Osteocyte (in vitro differentiated cells): ENCODE results near the gene BSDC1. TPM values are rescaled to one million over a fixed set of nuclear protein-coding genes. Genes with fewer than 3 reads are reported as not detected.

Experiments used
- DNase-seq: peaks from one replicate; pipeline ENCODE4 v3.0.0; 2021; ENCODE audit warnings: mixed read lengths; ENCODE audit not compliant: unreplicated experiment; ENCODE audit errors: extremely low spot score
- H3K27ac Mint-ChIP-seq: one replicate; pipeline ENCODE4 v1.8.0; 2021; ENCODE audit warnings: mild to moderate bottlenecking, mixed read lengths; ENCODE audit not compliant: unreplicated experiment
- H3K27me3 Mint-ChIP-seq: one replicate; pipeline ENCODE4 v1.8.0; 2021; ENCODE audit warnings: mixed read lengths; ENCODE audit not compliant: unreplicated experiment
- H3K36me3 Mint-ChIP-seq: one replicate; pipeline ENCODE4 v1.8.0; 2021; ENCODE audit warnings: mixed read lengths; ENCODE audit not compliant: unreplicated experiment
- H3K4me1 Mint-ChIP-seq: one replicate; pipeline ENCODE4 v1.8.0; 2021; ENCODE audit warnings: mixed read lengths; ENCODE audit not compliant: unreplicated experiment
- H3K4me3 Mint-ChIP-seq: one replicate; pipeline ENCODE4 v1.8.0; 2021; ENCODE audit warnings: mild to moderate bottlenecking, moderate library complexity, mixed read lengths; ENCODE audit not compliant: unreplicated experiment
- H3K9me3 Mint-ChIP-seq: one replicate; pipeline ENCODE4 v1.8.0; 2021; ENCODE audit warnings: mixed read lengths; ENCODE audit not compliant: unreplicated experiment
- total RNA-seq: library from RNA; stranded (reverse); gene quantifications from 2 replicates; pipeline ENCODE4 v1.2.1, GENCODE V29; 2021
- TF ChIP-seq, protein P1 (sequence below): fragments of 200-600 bp; sonication (generic); IDR thresholded peaks from 2 replicates; pipeline ENCODE4 v1.5.0; 2021; ENCODE audit warnings: antibody characterized with exemption, mild to moderate bottlenecking, moderate library complexity

Gene BSDC1
- total RNA-seq, 1 donor from 2014 or later: 77.4 TPM

DNA sequence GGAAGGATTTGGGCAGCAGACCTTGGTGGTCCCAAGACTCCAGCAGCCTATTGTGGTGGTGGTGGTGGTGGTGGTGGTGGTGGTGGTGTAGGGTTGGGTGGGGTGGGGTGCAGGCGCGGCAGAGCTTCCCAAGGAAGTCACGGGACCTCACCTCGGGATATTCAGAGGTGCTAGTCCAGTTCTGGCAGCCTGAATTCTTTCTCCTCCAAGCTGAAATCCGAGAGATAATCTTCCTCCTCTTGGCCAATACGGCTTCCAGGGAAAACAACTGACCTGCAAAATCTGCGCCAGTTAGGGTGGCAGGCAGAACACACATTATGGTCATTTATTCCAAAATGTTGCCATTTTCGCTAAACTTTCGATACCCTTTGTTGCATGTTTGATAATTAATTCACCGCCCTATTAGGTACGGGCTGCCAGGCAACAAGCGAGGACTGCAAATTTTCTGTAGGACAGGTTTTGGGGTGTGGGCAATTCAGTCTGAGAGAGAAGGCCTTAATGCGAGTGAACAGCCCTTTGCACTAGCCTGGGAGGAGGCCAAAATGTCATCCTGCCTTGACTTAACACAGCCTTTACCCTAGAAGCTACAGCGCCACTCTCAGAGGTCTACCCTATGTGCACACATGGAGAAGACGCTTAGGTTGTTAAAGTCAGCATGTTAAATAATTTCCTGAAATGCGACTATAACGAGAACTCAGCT lies 33.2 kb upstream of the BSDC1 start:
- Mint-ChIP-seq H3K27me3 (peaks cover 32% of the 10 kb centered on the region), H3K36me3 (no peaks in the 10 kb centered on the region), H3K9me3 (no peaks in the 10 kb centered on the region), H3K27ac (no peak overlapping the region), H3K4me1 (no peaks in the 10 kb centered on the region), H3K4me3 (no peak overlapping the region)
- TF ChIP-seq, protein P1, sequence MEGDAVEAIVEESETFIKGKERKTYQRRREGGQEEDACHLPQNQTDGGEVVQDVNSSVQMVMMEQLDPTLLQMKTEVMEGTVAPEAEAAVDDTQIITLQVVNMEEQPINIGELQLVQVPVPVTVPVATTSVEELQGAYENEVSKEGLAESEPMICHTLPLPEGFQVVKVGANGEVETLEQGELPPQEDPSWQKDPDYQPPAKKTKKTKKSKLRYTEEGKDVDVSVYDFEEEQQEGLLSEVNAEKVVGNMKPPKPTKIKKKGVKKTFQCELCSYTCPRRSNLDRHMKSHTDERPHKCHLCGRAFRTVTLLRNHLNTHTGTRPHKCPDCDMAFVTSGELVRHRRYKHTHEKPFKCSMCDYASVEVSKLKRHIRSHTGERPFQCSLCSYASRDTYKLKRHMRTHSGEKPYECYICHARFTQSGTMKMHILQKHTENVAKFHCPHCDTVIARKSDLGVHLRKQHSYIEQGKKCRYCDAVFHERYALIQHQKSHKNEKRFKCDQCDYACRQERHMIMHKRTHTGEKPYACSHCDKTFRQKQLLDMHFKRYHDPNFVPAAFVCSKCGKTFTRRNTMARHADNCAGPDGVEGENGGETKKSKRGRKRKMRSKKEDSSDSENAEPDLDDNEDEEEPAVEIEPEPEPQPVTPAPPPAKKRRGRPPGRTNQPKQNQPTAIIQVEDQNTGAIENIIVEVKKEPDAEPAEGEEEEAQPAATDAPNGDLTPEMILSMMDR: no peak
- no peak for DNase-seq

DNA sequence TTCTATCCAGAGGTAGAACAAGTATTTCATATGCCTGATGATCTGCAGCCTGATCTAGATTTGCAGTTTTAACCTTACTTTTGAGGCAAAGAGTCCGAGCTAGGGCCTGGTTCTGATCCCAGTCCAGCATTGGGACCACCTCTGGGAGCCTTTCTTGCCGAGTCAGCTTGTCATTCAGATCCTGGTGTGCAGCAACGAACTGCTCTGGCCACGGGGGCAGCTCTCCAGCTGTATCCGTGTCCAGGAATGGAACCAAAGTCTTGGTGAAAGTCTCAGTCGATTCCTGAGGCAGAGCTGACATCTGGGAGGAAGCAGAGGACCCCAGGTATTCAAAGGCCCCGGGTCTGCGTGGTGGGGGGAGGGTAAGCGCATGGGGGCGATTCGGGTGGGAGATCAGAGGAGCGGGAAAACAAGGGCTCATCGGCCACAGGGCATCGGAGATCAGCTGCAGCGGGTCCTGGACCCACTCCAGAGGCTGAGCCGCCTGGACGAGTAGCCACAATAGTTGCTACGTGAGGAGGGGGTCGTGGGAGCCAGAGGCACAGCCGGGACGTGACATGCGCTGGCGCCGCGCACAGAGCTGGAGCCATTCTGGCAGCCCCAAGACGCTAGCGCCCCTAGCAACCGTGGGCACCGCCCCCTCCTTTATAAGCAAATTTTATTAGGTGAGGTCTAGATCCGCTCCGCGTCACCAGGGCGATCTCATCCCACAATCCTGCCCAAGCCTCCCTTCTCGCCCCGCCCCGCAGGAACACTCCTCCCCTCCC lies 32.4 kb upstream of the BSDC1 start:
- no peaks in the 10 kb centered on the region for H3K4me1 Mint-ChIP-seq
- H3K36me3 Mint-ChIP-seq: no peaks in the 10 kb centered on the region
- no peak overlapping the region for H3K4me3 Mint-ChIP-seq
- no peak for DNase-seq
- no peak overlapping the region for H3K27ac Mint-ChIP-seq
- TF ChIP-seq, protein P1: no peak
- H3K9me3 Mint-ChIP-seq: no peaks in the 10 kb centered on the region
- H3K27me3 Mint-ChIP-seq: peaks cover 34% of the 10 kb centered on the region

DNA sequence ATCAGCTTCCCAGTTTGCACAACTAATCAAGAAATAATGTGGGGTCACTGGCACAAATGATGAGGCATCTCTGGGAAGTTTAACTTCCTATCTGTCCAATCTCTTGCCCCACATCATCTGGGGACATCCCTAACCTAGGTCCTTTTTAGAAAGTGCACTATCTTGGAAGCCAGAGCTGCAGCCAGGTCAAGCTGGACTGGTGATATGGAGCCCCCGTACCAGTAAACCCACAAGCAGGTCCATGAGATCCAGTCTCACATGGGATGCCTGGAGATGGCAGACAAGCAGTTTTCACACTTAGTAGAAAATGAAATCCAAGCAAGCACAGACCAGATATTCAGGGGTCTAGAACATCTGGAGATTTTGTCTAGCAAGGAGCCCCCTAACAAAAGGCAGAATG lies 27.5 kb upstream of the BSDC1 start:
- Mint-ChIP-seq H3K36me3 (no peaks in the 10 kb centered on the region), H3K9me3 (no peaks in the 10 kb centered on the region)

DNA sequence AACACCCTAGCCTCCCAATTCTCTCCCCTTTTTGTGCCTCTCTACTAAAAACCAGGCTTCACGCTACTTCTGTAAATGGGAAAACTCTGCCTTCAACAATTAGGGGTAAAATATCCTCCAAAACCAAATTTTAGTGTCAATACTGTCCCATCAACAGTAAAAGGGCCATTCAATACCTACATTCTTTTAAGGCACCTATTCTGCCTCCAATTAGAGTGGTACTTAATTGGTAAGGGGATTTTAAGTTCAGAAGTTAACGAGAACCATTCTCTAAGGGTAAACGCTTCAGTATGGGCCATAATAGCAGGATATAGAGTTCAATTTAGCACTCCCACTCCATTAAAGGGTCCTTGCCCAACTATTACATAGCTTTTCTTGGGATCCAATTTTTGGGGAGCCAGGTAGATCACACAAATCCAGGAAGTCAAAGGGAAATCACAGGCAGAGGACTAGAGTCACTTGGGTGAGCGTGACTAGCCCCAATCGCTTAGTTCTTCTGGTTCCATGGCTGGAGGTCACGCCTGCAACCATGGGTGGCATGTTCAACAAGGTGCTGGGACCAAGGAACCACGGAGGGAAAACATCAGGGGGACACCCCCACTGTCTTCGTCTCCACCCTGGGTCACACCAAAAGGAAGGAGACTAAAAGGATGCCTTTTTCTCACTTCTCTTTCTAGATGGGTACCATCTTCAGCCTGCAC lies 20.1 kb upstream of the BSDC1 start:
- Mint-ChIP-seq H3K36me3 (no peaks in the 10 kb centered on the region), H3K4me1 (peaks cover 10% of the 10 kb centered on the region), H3K27ac (no peak overlapping the region), H3K9me3 (peaks cover 15% of the 10 kb centered on the region), H3K4me3 (no peak overlapping the region), H3K27me3 (peaks cover 32% of the 10 kb centered on the region)
- DNase-seq: no peak
- TF ChIP-seq, protein P1: no peak

More for the DNA sequence above, 27.5 kb upstream of the BSDC1 start:
- Mint-ChIP-seq H3K27ac (no peak overlapping the region), H3K27me3 (peaks cover 48% of the 10 kb centered on the region), H3K4me3 (no peak overlapping the region), H3K4me1 (no peaks in the 10 kb centered on the region)
- TF ChIP-seq, protein P1: no peak
- no peak for DNase-seq
